ENCODE measurements around the gene WDR13.
"Not testable (repeated sequence)": the region's sequence is repeated elsewhere in the genome, so short reads cannot be mapped to it uniquely, and the experiment has no call there.

Gene WDR13

GRCh38 chrX:48597353-48598264 is at the start of gene WDR13:
TSS of gene WDR13 (plus strand) at chrX:48597492. CDS start at chrX:48597997, 505 bp downstream.
- DNase-seq (ENCODE audit: low spot score): peak; percentile 87

DNA sequence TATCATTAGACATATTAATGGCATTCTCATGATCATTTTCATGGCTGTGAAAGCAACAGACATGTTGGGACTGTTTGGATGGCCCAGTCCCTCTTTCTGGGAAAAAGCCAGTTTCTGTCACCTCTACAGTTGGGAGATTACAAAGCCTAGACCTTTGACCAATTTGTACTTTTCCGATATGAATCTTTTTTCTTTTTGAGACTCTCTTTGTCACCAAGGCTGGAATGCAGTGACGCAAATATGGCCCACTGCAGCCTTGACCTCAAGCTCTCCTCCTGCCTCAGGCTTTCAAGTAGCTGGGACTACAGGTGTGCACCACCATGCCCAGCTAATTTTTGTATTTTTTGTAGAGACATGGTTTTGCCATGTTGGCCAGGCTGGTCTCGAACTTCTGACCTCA is 48.4 kb upstream of the WDR13 start:
- DNase-seq (ENCODE audit: low spot score): no peak

- DNase-seq (ENCODE audit: low spot score): not testable (repeated sequence)
These were observed 41.5 kb upstream of the WDR13 start for GRCh38 chrX:48555731-48556325.

- no peak for DNase-seq (ENCODE audit: low spot score)
These were observed 39.0 kb upstream of the WDR13 start for GRCh38 chrX:48558271-48558670.

- DNase-seq (ENCODE audit: low spot score): no peak
These were observed 37.7 kb upstream of the WDR13 start for GRCh38 chrX:48559636-48560035.

DNA sequence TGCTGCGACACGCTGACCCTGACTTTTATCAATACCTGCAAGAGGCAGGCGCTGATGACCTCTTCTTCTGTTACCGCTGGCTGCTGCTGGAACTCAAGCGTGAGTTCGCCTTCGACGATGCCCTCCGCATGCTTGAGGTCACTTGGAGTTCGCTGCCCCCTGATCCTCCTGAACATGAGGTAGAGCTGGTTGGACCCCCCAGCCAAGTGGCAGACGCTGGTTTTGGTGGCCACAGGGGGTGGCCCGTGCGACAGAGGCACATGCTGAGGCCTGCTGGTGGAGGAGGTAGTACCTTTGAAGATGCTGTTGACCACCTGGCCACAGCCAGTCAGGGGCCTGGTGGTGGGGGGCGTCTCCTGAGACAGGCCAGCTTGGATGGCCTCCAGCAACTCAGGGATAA is 37.2 kb upstream of the WDR13 start:
- DNase-seq (ENCODE audit: low spot score): no peak

GRCh38 chrX:48560681-48561080 is 36.6 kb upstream of the WDR13 start:
- no peak for DNase-seq (ENCODE audit: low spot score)

GRCh38 chrX:48569958-48570357 is 27.3 kb upstream of the WDR13 start:
- DNase-seq (ENCODE audit: low spot score): no peak

GRCh38 chrX:48573690-48574269 is 23.5 kb upstream of the WDR13 start:
- DNase-seq (ENCODE audit: low spot score): no peak

GRCh38 chrX:48574270-48575266 is 22.7 kb upstream of the WDR13 start, which contains the start of gene RBM3:
TSS of gene RBM3 (plus strand) at chrX:48574484. CDS start at chrX:48575181, 697 bp downstream.
- peak; percentile 87 for DNase-seq (ENCODE audit: low spot score)

- DNase-seq (ENCODE audit: low spot score): no peak
These were observed 21.6 kb upstream of the WDR13 start for GRCh38 chrX:48575642-48576041.

- DNase-seq (ENCODE audit: low spot score): no peak
These were observed 21.2 kb upstream of the WDR13 start for GRCh38 chrX:48576108-48576507.

DNA sequence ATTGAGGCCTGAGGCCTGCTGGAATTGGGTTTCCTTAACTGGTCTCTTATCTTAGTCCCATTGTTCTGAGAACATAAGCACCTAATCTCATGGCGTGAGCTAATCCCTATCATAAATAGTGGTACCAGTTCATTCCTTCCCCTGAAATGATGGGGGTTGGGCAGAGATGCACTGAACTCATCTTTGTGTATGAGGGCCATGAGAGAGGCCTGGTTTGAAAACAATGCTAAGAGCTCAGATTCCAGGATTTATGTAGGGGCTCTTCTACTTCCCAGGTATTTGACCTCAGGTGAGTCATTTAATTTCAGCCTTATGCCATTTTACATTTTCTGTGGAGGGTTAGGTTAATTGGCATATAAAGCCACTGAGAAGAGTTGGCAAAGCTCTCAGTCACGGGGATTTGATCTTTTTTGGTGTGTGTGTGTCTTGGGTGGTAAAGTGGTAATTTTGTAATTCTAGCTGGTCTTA is 18.6 kb upstream of the WDR13 start:
- no peak for DNase-seq (ENCODE audit: low spot score)

GRCh38 chrX:48579259-48579658 is 18.0 kb upstream of the WDR13 start:
- no peak for DNase-seq (ENCODE audit: low spot score)

- no peak for DNase-seq (ENCODE audit: low spot score)
These were observed 16.6 kb upstream of the WDR13 start for GRCh38 chrX:48580662-48581061.

DNA sequence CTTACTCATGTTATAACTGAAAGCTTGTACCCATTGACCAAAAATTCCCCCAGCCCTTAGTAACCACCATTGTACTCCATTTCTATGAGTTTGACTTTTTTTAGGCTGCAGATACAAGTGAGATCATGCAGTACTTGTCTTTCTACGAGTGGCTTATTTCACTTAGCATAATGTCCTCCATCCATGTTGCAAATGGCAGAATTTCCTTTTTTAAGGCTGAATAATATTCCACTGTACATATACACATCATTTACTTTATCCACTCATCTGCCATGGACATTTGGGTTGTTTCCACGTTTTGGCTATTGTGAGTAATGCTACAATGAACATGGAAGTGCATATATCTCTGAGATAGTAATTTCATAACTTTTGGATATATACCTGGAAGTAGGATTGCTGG is 12.6 kb upstream of the WDR13 start:
- no peak for DNase-seq (ENCODE audit: low spot score)

GRCh38 chrX:48589482-48590162 is 7.7 kb upstream of the WDR13 start:
- no peak for DNase-seq (ENCODE audit: low spot score)

DNA sequence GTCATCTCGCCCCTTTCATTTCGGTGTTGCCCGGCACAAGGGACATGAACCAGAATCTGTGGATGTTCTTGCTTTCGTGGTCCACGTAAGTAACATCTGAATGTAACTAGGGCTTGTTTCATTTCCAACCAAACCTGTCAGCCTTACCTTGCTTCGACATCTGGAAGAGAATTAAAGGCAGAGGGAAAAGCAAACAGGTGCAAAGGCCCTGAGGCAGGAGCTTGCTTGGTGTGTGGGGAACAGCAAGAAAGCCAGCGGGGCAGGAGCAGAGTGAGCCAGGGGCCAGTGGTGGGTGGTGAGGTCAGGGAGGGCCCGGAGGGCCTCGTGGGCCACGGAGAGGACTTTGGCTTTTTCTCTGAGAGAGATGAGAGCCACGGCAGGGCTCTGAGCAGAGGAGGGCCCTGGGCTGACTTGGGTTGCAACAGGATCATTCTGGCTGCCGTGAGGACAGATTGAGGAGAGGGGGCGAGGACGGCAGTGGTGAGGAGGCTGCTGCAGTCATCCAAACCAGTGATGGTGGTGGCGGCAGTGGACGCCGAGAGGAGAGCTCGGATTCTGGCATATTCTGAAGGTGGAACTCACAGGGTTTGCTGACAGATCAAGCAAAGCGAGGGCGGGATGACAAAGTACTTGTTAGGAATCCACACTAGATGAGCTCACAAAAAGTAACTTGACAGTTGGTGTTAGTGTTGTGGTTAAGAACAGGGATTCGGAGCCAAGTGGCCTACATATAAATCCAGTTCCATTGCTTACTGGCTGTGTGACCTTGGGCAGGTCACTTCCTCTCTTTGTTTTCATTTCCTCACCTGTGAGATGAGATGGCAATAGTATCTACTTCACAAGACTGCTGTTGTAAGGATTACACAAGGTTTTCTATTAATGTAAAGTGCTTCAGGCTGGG is 6.8 kb upstream of the WDR13 start:
- DNase-seq (ENCODE audit: low spot score): no peak

DNA sequence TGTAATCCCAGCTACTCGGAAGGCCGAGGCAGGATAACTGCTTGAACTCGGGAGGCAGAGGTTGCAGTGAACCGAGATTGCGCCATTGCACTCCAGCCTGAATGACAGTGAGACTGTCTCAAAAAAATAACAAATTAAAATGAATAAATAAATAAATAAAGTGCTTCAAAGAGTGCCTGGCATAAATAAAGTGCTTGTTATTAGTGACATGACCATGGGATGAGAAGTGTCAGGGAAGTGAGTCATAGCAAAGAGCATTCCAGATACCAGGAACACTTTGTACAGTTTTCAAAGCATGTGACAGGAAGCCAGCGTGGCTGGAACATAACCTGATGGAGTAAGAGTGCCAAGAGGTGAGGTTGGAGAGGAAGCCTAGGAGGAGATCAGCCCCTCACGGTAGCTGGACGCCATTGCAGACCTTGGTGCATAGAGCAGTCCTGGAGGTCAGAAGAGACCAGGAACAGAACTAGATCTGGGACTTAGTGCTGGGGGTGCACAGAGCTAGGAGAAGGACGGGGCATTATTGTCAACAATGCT is 6.0 kb upstream of the WDR13 start:
- no peak for DNase-seq (ENCODE audit: low spot score)

GRCh38 chrX:48592971-48593370 is 4.3 kb upstream of the WDR13 start:
- DNase-seq (ENCODE audit: low spot score): no peak
